Stimulated activated CD4-positive, alpha-beta T cell treated with anti-CD3 and anti-CD28 coated beads, Interleukin-15, amount 100 ng/mL, for 24 hours (primary cell): ENCODE data around the gene TCFL5.

Source experiments
- DNase-seq: peaks from one replicate; pipeline ENCODE4 v3.0.0-alpha.2; 2020

Gene TCFL5

DNA sequence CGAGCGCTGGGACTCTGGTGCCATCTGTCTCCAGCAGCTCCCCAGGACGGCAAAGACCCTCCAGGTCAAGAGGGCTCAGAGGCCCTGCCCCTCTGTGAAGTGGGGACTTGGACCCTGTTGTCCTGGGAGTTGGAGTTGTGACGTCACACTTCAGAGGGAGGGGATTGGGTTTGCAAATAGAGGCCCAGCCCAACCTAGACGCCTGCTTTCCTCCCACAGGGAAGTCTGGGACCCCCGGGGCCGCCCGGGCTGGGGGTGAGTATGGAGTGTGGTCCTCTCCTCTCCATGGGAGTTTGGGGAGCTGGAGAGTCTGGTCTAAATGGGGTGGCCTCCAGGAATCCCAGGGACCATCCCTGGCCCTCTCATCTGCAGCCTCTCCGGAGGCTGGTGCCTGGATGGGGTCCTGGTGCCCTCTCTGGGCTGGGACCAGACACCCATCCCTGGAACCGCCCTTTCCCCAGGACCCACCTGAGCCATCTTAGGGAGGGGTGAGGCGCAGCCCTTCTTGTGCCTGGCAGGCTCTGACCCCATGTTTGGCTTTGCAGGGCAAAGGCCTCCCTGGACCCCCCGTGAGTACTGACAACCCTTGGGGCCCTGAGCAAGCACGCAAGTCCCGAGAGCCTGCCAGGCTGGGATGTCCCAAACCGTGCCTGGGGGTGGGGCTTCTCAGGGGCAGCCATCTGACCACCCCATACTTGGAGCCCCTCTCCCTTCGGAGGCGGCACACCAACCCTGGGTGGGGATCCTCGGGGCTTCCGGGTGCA, 40.5 kb downstream of the TCFL5 start:
- DNase-seq: no peak

DNA sequence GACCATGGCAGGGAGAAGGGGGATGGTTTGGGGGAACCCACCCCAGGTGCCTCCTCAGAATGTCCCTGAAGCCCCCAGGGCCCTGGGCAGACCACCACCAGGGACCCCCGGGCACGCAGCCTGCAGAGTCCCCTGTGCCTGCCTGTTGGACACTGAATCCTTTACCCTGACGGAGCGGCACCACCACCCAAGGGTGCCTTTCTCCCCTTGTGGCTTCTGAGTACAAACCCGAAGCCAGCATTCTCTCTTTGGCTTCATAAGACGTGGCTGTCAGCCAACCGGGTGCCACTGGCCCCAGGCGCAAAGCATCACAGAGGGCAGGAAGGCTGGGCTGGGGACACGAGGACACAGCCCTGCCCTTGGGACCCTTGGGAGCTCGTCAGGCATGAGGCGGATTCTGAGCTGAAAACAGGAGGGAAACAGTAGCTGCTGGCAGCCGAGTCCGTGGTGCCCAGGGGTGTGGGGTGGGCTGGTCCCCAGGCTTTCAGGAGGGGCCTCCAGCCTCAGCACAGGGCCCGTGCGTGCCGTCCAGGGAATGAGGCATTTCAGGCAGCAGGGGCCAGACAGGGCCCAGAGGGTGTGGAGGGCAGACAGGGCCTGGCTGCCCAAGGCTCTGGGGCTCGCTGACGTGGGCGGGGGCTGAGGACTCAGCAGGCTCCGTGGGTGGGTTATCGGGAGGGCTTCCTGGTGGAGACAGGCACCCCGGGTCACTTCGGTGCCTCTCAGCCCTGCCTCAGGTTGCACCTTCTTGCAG, 41.2 kb downstream of the TCFL5 start:
- DNase-seq: no peak

GRCh38 chr20:62819494-62820174, 42.0 kb downstream of the TCFL5 start:
- DNase-seq: no peak

DNA sequence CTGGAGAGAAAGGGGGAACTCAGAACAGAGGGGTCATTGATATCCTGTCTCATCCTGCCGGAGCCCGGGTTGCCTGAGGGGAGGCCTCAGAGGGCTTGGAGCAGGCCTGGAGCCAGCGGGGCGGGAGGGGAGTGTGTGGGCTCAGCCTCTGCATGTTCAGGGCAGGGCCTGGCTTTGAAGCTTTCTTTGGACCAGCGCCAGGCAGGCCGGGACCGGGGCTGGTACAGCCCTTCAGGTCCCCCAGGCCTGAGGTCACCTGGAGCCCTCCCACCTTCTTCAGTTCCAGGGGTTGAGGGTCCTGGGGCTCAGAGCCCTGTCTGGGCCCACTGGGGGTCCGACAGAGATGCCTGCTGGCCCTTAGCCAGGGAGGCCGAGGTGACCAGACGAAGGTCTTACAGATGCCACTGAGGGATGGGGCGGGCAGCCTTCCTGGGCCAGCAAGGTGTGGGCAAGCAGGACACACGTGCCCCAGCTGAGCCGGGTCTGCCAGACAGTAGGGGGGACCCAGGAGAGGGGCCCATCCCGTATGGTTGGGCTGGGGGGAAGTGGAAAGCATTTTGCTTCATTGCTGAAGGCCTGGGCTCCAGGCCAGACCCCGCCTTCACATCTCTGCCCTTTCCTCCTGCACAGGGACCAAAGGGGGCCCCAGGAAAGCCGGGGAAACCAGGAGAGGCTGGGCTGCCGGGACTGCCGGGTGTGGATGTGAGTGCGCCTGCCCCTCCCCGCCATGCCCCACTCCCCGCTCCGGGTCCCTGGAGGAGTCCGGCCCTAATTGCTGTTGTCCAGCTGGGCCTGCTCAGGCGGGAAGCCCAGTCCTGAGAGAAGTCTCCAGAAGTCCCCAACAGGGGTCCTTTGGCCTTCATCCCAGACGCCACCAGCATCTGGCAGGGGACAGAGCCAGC, 42.8 kb downstream of the TCFL5 start:
- no peak for DNase-seq

DNA sequence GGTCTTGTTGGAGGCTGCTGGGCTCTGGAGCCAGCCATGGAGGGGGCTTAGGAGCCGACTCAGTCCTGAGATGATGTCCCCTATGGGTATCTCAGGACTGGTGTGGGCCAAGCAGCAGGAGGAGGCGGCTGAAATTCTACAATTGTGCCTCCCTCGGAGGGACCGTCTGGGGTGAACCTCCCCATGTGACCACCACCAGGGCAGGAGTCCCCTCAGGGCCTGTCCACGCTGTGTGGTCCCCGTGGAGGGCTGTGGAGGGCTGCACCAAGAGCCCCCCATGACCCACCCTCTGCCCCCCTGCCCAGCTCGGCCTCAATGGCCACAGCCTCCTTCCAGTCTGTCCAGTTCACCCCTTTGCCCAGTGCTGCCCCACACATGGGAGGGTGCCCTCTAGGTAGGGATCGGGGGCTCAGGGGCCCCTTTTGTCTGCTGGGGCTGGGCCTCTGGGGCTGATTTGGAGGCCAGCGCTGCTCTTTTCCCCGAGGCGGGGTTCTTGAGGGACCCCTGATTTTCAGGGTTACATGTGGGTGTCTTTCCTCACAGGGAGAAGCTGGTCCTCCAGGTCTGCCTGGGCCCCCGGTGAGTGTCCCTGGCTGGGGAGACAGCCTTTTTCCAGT, 43.5 kb downstream of the TCFL5 start:
- DNase-seq: no peak

- DNase-seq: no peak
Observed at GRCh38 chr20:62816884-62817873, 44.4 kb downstream of the TCFL5 start, which contains the start of gene COL9A3. Gene COL9A3, plus strand, starts transcription at chr20:62817050. Its CDS starts 15 bp downstream, at chr20:62817065.

- DNase-seq: no peak
Observed at GRCh38 chr20:62816031-62816883, 45.4 kb downstream of the TCFL5 start.

DNA sequence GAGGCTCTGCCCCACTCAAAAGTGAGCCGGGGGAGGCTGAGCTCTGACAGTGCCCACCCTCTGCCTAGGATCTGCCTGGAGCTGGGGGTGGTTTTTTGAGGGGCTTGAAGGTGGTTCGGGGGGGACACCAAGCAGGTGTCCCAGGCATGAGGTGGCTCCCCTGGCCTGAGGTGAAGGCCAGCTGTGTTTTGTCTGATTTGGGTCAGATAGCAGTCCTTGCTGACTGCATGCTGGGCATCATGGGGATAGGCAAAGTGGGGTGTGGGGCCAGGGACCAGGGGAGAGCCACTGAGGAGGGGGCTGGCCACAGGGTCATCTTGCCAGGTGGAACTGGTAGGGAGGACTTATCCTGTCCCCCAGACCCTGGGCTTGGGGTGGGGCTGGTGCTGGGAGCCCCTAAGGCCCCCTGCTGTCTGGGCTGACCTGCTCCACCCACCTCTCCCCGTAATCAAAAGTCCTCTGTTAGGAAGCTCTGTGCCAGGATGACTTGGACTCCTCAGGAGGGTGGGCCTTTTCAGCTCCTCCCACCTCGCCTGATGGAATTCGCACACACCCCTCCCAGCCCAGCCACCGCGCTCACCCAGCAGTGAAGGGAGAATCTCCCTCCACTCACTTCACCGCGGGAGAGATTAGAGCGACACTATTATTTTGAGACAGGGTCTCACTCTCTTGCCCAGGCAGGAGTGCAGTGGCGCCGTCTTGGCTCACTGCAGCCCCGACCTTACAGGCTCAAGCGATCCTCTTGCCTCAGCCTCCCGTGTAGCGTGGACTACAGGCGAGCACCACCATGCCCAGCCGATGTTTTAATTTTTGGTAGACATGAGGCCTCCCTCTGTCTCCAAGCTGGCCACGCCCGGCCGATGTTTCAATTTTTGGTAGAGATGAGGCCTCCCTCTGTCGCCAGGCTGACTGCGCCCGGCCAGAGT, 46.3 kb downstream of the TCFL5 start:
- no peak for DNase-seq

- DNase-seq: no peak
Observed at GRCh38 chr20:62814709-62815065, 46.9 kb downstream of the TCFL5 start.

DNA sequence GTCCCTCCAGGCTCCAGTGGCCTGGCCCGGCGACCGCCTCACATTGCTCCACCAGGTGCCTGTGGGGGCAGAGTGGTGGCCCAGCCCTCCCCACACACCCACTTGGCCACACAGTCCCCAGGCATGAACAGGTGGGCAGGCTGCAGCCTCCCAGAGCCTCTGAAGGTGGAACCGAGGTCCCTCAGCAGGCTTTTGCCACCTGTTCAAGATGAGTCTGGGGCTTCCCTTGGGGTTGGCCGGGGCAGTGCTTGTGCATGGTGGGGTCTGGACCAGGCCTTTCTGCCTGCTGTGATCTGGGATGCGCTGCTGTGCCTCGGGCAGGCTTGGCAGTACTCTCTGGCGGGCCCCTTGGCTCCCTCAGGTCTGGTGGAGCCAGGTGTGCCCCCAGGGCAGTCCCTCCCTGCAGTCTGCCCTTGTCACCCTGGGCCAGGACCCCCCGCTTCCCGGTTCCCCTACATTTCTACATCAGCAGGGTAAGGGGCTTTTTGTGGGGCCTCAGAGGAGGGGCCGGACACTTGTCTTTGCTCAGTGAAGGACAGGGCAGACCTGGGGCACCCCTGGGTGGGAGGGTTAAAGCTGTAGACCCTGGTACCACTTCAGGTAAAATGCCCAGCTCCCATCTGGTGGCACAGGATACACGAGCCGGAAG, 47.4 kb downstream of the TCFL5 start:
- no peak for DNase-seq

DNA sequence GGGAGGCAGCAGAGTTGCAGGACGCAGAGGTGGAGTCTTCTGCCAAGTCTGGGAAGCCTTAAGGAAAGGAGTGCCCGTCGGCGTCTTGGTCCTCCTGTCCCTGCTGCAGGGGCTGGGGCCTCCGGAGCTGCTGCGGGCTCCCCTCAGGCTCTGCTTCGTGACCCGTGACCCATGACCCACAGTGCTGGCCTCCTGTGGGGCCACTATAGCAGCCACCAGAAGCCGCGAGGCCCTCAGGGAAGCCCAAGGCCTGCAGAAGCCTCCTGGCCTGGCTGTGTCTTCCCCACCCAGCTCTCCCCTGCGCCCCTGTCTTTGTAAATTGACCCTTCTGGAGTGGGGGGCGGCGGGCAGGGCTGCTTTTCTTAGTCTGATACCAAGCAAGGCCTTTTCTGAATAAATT, 48.0 kb downstream of the TCFL5 start:
- no peak for DNase-seq

DNA sequence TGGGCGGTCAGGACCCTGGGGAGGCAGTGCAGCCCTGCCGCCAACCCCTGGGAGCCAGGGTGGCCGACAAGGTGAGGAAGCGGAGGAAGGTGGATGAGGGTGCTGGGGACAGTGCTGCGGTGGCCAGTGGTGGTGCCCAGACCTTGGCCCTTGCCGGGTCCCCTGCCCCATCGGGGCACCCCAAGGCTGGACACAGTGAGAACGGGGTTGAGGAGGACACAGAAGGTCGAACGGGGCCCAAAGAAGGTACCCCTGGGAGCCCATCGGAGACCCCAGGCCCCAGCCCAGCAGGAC, 48.8 kb downstream of the TCFL5 start:
- no peak for DNase-seq

DNA sequence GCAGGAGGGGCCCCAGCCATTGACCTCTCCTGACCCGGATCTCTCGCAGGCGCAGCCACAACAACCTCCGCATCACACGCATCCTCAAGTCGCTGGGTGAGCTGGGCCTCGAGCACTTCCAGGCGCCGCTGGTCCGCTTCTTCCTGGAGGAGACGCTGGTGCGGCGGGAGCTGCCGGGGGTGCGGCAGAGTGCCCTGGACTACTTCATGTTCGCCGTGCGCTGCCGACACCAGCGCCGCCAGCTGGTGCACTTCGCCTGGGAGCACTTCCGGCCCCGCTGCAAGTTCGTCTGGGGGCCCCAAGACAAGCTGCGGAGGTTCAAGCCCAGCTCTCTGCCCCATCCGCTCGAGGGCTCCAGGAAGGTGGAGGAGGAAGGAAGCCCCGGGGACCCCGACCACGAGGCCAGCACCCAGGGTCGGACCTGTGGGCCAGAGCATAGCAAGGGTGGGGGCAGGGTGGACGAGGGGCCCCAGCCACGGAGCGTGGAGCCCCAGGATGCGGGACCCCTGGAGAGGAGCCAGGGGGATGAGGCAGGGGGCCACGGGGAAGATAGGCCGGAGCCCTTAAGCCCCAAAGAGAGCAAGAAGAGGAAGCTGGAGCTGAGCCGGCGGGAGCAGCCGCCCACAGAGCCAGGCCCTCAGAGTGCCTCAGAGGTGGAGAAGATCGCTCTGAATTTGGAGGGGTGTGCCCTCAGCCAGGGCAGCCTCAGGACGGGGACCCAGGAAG, 49.3 kb downstream of the TCFL5 start:
- DNase-seq: no peak

- no peak for DNase-seq
Observed at GRCh38 chr20:62811720-62812119, 49.9 kb downstream of the TCFL5 start.

- DNase-seq: no peak
Observed at GRCh38 chr20:62811320-62811719, 50.3 kb downstream of the TCFL5 start.

- no peak for DNase-seq
Observed at GRCh38 chr20:62809530-62810428, 51.8 kb downstream of the TCFL5 start.
